Measurements from ENCODE around the gene PLET1. TPM values are rescaled to one million over a fixed set of nuclear protein-coding genes. Genes with fewer than 3 reads are reported as not detected.
A peak's percentile ranks its signal among the peaks of the same experiment; 100 is the strongest.

Gene PLET1
- total and polyA plus RNA-seq, 2 donors (not counting 1 experiment from before 2014, with no cell fraction given): not detected

GRCh38 chr11:112289588-112290492 is 29.2 kb upstream of the PLET1 start:
- Histone ChIP-seq H3K9ac (ENCODE audit: insufficient read depth, low read length) (peak overlapping the region; percentile 74), H3K9me3 (ENCODE audit: control insufficient read depth, insufficient read depth, low read depth, low read length) (no peaks in the 10 kb centered on the region), H3K79me2 (ENCODE audit: control insufficient read depth, insufficient read depth, low read length) (no peaks in the 10 kb centered on the region), H4K20me1 (ENCODE audit: control insufficient read depth, extremely low read depth, insufficient read depth, low read length) (no peaks in the 10 kb centered on the region), H3K4me3 (replicated peaks in 1 of 4; ENCODE audit: control extremely low read depth in 1 of 4, insufficient read depth in 1 of 4, low read depth in 3 of 4, low read length in 4 of 4) (peak overlapping the region; percentile 68 to 76 (median 73)), H3K27ac (ENCODE audit: insufficient read depth, low read length) (peak overlapping the region; percentile 68), H3K4me1 (ENCODE audit: control insufficient read depth, extremely low read depth, insufficient read depth, low read length) (peaks cover 2% of the 10 kb centered on the region), H3K27me3 (ENCODE audit: control insufficient read depth, insufficient read depth, low read length) (no peaks in the 10 kb centered on the region), H3K4me2 (ENCODE audit: extremely low read depth, insufficient read depth, low read length) (peak overlapping the region; percentile 94), H3K36me3 (ENCODE audit: control insufficient read depth, insufficient read depth, low read length) (no peaks in the 10 kb centered on the region), H2AFZ (ENCODE audit: low read length) (peak overlapping the region; percentile 98)
- TF ChIP-seq CTCF (conservative IDR thresholded peaks at IDR 0.05 in 1 of 2, IDR thresholded peaks at IDR 0.05 in 1 of 2; ENCODE audit: low read depth in 1 of 2, low read length in 2 of 2): peak; percentile 52 to 83
- TF ChIP-seq EZH2 (IDR thresholded peaks at IDR 0.05; ENCODE audit: low read length, missing control alignments): no peak
- peak; percentile 53 to 56 for DNase-seq (ENCODE audit: low read depth in 2 of 2)

- Histone ChIP-seq H3K79me2 (ENCODE audit: control insufficient read depth, insufficient read depth, low read length) (no peaks in the 10 kb centered on the region), H3K27ac (ENCODE audit: insufficient read depth, low read length) (no peak overlapping the region), H3K27me3 (ENCODE audit: control insufficient read depth, insufficient read depth, low read length) (peaks cover 4% of the 10 kb centered on the region), H3K36me3 (ENCODE audit: control insufficient read depth, insufficient read depth, low read length) (no peaks in the 10 kb centered on the region), H3K4me3 (replicated peaks in 1 of 4; ENCODE audit: control extremely low read depth in 1 of 4, insufficient read depth in 1 of 4, low read depth in 3 of 4, low read length in 4 of 4) (no peak overlapping the region), H3K9me3 (ENCODE audit: control insufficient read depth, insufficient read depth, low read depth, low read length) (no peaks in the 10 kb centered on the region), H3K4me1 (ENCODE audit: control insufficient read depth, extremely low read depth, insufficient read depth, low read length) (peaks cover 2% of the 10 kb centered on the region), H2AFZ (ENCODE audit: low read length) (no peak overlapping the region), H3K4me2 (ENCODE audit: extremely low read depth, insufficient read depth, low read length) (no peak overlapping the region), H3K9ac (ENCODE audit: insufficient read depth, low read length) (no peak overlapping the region), H4K20me1 (ENCODE audit: control insufficient read depth, extremely low read depth, insufficient read depth, low read length) (no peaks in the 10 kb centered on the region)
- TF ChIP-seq CTCF (conservative IDR thresholded peaks at IDR 0.05 in 1 of 2, IDR thresholded peaks at IDR 0.05 in 1 of 2; ENCODE audit: low read depth in 1 of 2, low read length in 2 of 2) (no peak), EZH2 (IDR thresholded peaks at IDR 0.05; ENCODE audit: low read length, missing control alignments) (no peak)
- no peak for DNase-seq (ENCODE audit: low read depth in 2 of 2)
Observed at GRCh38 chr11:112288021-112288420, 27.4 kb upstream of the PLET1 start.

GRCh38 chr11:112285841-112286311 is 25.2 kb upstream of the PLET1 start:
- H3K4me1 ChIP-seq (ENCODE audit: control insufficient read depth, extremely low read depth, insufficient read depth, low read length): no peaks in the 10 kb centered on the region
- no peaks in the 10 kb centered on the region for H3K36me3 ChIP-seq (ENCODE audit: control insufficient read depth, insufficient read depth, low read length)
- H3K27me3 ChIP-seq (ENCODE audit: control insufficient read depth, insufficient read depth, low read length): peaks cover 4% of the 10 kb centered on the region
- H3K9me3 ChIP-seq (ENCODE audit: control insufficient read depth, insufficient read depth, low read depth, low read length): no peaks in the 10 kb centered on the region
- H2AFZ ChIP-seq (ENCODE audit: low read length): no peak overlapping the region
- H3K27ac ChIP-seq (ENCODE audit: insufficient read depth, low read length): no peak overlapping the region
- H3K4me2 ChIP-seq (ENCODE audit: extremely low read depth, insufficient read depth, low read length): no peak overlapping the region
- no peaks in the 10 kb centered on the region for H3K79me2 ChIP-seq (ENCODE audit: control insufficient read depth, insufficient read depth, low read length)
- TF ChIP-seq CTCF (conservative IDR thresholded peaks at IDR 0.05 in 1 of 2, IDR thresholded peaks at IDR 0.05 in 1 of 2; ENCODE audit: low read depth in 1 of 2, low read length in 2 of 2) (no peak), EZH2 (IDR thresholded peaks at IDR 0.05; ENCODE audit: low read length, missing control alignments) (no peak)
- H4K20me1 ChIP-seq (ENCODE audit: control insufficient read depth, extremely low read depth, insufficient read depth, low read length): no peaks in the 10 kb centered on the region
- no peak overlapping the region for H3K4me3 ChIP-seq (replicated peaks in 1 of 4; ENCODE audit: control extremely low read depth in 1 of 4, insufficient read depth in 1 of 4, low read depth in 3 of 4, low read length in 4 of 4)
- DNase-seq (ENCODE audit: low read depth in 2 of 2): peak; percentile 8 to 77
- H3K9ac ChIP-seq (ENCODE audit: insufficient read depth, low read length): no peak overlapping the region

All from fibroblast of lung (primary cell).